ENCODE results near the gene SPDYC. TPM values are rescaled to one million over a fixed set of nuclear protein-coding genes. Genes with fewer than 3 reads are reported as not detected.

Gene SPDYC
- total RNA-seq, 2 experiments from 2014 or later, result not detected

DNA sequence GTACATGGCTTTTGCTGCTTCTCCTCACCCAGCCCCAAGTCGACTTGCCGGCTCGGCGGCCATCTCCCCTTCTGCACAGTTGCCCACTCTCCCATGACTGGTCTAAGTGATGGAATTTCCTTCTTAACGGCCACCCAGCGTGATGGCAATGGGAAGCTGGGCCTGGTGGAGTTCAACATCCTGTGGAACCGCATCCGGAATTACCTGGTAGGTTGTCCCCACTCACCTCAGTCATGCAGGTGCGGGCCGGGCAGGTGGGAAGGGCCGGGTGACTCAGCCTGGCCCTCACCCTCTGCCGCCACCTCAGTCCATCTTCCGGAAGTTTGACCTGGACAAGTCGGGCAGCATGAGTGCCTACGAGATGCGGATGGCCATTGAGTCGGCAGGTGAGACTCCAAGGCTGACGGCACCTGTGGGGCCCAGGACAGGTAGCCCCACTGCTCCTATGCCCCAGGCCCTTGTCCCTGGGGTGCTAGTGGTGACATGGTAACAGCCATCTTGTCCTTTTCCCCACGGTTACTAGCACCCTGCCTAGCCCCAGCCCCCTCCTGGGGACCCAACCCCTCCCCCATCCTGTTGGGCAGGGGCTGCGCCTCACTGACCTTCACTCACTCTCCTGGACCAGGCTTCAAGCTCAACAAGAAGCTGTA lies 39.8 kb downstream of the SPDYC start:
- Mint-ChIP-seq H3K27me3 (ENCODE audit: low read depth) (no peaks in the 10 kb centered on the region), H3K9me3 (ENCODE audit: insufficient read depth) (no peaks in the 10 kb centered on the region), H3K27ac (no peak overlapping the region), H3K4me1 (ENCODE audit: low read depth) (peaks cover 37% of the 10 kb centered on the region), H3K4me3 (no peak overlapping the region), H3K36me3 (ENCODE audit: low read depth) (peaks cover 33% of the 10 kb centered on the region)
- ChIA-PET POLR2A (interaction anchor here (0.9 kb wide), 1 partner anchor 53 kb away, joined by 3 read pairs; the partner anchor contains the start of gene POLA2), CTCF (no interaction called here)
- ATAC-seq, result no peak
- no peak for DNase-seq

DNA sequence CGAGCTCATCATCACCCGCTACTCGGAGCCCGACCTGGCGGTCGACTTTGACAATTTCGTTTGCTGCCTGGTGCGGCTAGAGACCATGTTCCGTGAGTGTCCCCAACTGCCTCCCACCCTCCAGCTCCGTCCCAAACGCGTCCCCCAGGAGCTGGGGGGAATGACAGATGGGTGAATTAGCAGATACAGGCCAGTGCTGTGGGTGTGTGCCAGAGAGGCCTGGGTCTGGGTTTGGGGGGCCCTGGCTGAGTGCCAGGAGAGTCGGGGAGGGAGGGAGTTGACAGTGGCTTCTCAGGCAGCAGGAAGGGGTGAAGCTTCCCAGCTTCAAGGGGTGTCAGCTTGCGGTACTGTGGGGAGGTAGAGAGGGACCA lies 40.3 kb downstream of the SPDYC start:
- peaks cover under 1% of the 10 kb centered on the region for H3K27me3 Mint-ChIP-seq (ENCODE audit: low read depth)
- DNase-seq (no peak), ATAC-seq (no peak)
- H3K4me1 Mint-ChIP-seq (ENCODE audit: low read depth), result peaks cover 38% of the 10 kb centered on the region
- no peak overlapping the region for H3K27ac Mint-ChIP-seq
- H3K4me3 Mint-ChIP-seq, result no peak overlapping the region
- H3K36me3 Mint-ChIP-seq (ENCODE audit: low read depth), result peaks cover 32% of the 10 kb centered on the region
- POLR2A ChIA-PET, result interaction anchor here (0.9 kb wide), 1 partner anchor 52 kb away, joined by 3 read pairs; the partner anchor contains the start of gene POLA2
- no peaks in the 10 kb centered on the region for H3K9me3 Mint-ChIP-seq (ENCODE audit: insufficient read depth)
- CTCF ChIA-PET, result interaction anchor here (0.7 kb wide), 1 partner anchor 13 kb away, joined by 3 read pairs; no protein-coding TSS in a partner anchor

DNA sequence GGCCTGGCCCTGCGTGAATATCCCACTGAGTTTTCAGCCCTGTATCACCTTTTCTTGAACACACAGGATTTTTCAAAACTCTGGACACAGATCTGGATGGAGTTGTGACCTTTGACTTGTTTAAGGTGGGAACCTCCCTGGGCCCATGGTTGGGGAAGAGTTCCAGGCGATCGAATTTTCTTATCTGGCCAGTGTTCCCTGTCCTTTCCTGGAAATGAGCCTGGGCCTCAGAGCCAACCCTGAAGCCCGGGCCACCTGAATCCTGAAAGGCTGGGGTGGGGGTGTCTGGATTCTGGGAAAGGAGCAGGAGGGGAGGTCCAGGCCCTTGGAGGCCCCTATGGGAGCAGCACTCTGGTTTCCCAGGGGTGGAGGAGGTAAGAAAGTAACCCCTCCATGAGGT lies 40.7 kb downstream of the SPDYC start:
- CTCF ChIA-PET, result interaction anchor here (0.7 kb wide), 1 partner anchor 12 kb away, joined by 3 read pairs; no protein-coding TSS in a partner anchor
- Mint-ChIP-seq H3K27ac (no peak overlapping the region), H3K9me3 (ENCODE audit: insufficient read depth) (no peaks in the 10 kb centered on the region), H3K36me3 (ENCODE audit: low read depth) (peaks cover 30% of the 10 kb centered on the region), H3K4me3 (no peak overlapping the region), H3K4me1 (ENCODE audit: low read depth) (peaks cover 42% of the 10 kb centered on the region), H3K27me3 (ENCODE audit: low read depth) (peaks cover 5% of the 10 kb centered on the region)
- ATAC-seq (no peak), DNase-seq (no peak)
- POLR2A ChIA-PET, result interaction anchor here (0.9 to 1.1 kb wide), 2 partner anchors 10 to 52 kb away, joined by 3 to 4 read pairs; partner anchors contain the start of gene POLA2

DNA sequence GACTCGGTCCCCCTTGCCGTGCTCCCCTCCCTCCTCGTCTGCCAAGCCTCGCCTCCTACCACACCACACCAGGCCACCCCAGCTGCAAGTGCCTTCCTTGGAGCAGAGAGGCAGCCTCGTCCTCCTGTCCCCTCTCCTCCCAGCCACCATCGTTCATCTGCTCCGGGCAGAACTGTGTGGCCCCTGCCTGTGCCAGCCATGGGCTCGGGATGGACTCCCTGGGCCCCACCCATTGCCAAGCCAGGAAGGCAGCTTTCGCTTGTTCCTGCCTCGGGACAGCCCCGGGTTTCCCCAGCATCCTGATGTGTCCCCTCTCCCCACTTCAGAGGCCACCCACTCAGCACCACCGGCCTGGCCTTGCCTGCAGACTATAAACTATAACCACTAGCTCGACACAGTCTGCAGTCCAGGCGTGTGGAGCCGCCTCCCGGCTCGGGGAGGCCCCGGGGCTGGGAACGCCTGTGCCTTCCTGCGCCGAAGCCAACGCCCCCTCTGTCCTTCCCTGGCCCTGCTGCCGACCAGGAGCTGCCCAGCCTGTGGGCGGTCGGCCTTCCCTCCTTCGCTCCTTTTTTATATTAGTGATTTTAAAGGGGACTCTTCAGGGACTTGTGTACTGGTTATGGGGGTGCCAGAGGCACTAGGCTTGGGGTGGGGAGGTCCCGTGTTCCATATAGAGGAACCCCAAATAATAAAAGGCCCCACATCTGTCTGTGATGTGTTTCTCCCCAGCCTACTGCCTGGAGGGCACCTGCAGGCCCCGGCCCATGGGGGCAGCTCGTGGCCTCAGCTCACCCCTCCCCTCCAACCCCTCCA lies 41.5 kb downstream of the SPDYC start:
- DNase-seq (no peak), ATAC-seq (no peak)
- H3K27ac Mint-ChIP-seq, result no peak overlapping the region
- POLR2A ChIA-PET, result interaction anchor here (0.6 to 2.1 kb wide), 4 partner anchors 11 to 75 kb away, joined by 3 to 10 read pairs (median 4); partner anchors contain the start of gene POLA2
- CTCF ChIA-PET, result interaction anchor here (1.1 kb wide), 1 partner anchor 14 kb away, joined by 4 read pairs; no protein-coding TSS in a partner anchor
- H3K9me3 Mint-ChIP-seq (ENCODE audit: insufficient read depth), result no peaks in the 10 kb centered on the region
- H3K4me3 Mint-ChIP-seq, result no peak overlapping the region
- H3K36me3 Mint-ChIP-seq (ENCODE audit: low read depth), result peaks cover 25% of the 10 kb centered on the region
- H3K4me1 Mint-ChIP-seq (ENCODE audit: low read depth), result peaks cover 42% of the 10 kb centered on the region
- peaks cover 5% of the 10 kb centered on the region for H3K27me3 Mint-ChIP-seq (ENCODE audit: low read depth)

DNA sequence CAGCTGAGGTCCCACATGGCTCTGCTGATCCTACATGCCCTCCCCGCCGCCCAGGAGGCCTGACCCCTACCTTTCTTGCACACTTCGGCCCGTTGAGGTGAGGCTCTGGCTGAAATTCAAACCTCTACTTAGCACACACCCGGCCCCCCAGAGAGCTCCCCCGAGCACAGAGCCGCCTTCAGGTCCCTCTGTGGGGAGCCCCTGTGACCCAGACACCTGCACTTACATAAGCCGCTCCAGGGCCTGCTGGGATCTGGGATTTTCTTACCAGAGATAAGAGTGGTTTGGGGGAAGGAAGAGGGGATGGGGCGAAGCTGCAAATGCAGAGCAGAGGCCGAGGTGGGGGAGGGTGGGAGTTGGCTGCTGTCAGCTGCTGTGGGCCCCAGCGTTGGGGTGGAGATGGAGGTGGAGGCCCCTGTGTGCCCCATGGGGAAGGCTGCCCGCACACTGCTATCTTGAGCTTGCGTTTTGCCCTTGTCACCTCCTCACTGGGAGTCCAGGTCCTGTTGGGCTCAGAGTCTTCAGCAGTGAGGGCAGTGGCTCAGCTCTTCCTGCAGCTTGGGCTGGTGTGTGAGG lies 42.3 kb downstream of the SPDYC start:
- Mint-ChIP-seq H3K4me3 (no peak overlapping the region), H3K4me1 (ENCODE audit: low read depth) (peaks cover 42% of the 10 kb centered on the region), H3K27ac (peak overlapping the region; percentile 71), H3K36me3 (ENCODE audit: low read depth) (peaks cover 20% of the 10 kb centered on the region), H3K27me3 (ENCODE audit: low read depth) (peaks cover 5% of the 10 kb centered on the region), H3K9me3 (ENCODE audit: insufficient read depth) (no peaks in the 10 kb centered on the region)
- no peak for DNase-seq
- POLR2A ChIA-PET, result interaction anchor here (1.2 to 2.1 kb wide), 2 partner anchors 50 to 76 kb away, joined by 3 to 10 read pairs; partner anchors contain the start of gene POLA2
- no peak for ATAC-seq
- CTCF ChIA-PET, result interaction anchor here (1.1 kb wide), 1 partner anchor 15 kb away, joined by 4 read pairs; no protein-coding TSS in a partner anchor

DNA sequence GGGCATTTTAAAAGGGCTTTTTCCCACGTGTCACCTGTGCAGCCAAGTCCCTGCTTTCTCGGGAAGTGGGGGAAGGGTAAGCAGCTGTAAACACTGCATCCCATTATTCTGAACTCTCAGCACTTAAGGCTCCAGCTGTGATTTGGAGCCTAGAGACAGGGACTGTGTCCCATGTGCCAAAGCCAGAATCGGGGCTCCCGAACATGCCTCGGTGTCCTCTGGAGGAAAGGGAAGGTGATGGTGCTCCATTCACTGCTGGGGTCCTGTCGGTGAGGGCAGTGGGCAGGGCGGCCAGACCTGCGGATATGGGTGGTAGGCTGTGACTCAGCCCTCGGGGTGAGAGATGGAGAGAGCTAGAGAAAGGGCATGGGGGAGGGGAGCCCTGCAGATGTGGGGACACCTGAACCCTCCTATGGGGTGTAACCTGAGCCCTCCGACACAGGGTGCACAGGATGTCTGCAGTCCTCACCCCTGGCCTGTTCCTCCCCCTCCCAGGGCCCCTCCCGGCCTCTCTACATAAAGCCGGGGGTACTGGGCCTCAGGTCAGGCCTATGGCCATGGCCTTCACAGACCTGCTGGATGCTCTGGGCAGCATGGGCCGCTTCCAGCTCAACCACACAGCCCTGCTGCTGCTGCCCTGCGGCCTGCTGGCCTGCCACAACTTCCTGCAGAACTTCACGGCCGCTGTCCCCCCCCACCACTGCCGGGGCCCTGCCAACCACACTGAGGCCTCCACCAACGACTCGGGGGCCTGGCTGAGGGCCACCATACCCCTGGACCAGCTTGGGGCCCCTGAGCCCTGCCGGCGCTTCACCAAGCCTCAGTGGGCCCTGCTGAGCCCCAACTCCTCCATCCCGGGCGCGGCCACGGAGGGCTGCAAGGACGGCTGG lies 43.5 kb downstream of the SPDYC start:
- H3K4me1 Mint-ChIP-seq (ENCODE audit: low read depth), result peaks cover 40% of the 10 kb centered on the region
- peaks cover 20% of the 10 kb centered on the region for H3K36me3 Mint-ChIP-seq (ENCODE audit: low read depth)
- CTCF ChIA-PET, result interaction anchor here (1.2 to 1.4 kb wide), 2 partner anchors 8 to 12 kb away, joined by 3 to 7 read pairs; no protein-coding TSS in a partner anchor
- H3K27me3 Mint-ChIP-seq (ENCODE audit: low read depth), result peaks cover 5% of the 10 kb centered on the region
- H3K27ac Mint-ChIP-seq, result peak overlapping the region; percentile 67
- H3K9me3 Mint-ChIP-seq (ENCODE audit: insufficient read depth), result no peaks in the 10 kb centered on the region
- peak; percentile 49 for ATAC-seq
- POLR2A ChIA-PET, result interaction anchor here (0.6 to 2.1 kb wide), 3 partner anchors 49 to 292 kb away, joined by 3 to 10 read pairs (median 3); partner anchors contain the start of gene POLA2
- DNase-seq, result peak; percentile 57
- H3K4me3 Mint-ChIP-seq, result no peak overlapping the region

DNA sequence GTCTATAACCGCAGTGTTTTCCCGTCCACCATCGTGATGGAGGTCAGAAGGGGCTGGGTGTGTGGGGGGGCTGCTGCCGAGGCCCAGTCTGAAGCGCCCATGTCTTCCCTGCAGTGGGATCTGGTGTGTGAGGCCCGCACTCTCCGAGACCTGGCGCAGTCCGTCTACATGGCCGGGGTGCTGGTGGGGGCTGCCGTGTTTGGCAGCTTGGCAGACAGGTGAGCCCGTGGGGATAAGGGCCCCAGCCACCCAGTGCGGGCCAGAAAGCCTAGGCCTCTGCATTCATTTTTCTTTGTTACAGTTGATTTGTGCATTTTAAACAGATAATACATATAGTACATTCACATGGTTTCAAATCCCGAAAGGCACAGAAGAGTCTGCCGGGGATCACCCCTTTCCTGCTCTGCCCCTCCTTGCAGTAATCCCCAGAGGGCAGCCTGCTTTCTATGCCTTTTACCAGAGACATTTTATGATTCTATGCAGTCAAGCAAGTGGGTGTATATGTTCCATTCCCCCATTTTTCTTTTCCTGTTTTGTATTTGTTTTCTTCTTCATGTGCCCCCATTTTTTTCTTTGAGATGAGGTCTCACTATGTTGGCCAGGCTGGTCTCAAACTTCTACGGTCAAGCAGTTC lies 44.3 kb downstream of the SPDYC start:
- Mint-ChIP-seq H3K9me3 (ENCODE audit: insufficient read depth) (no peaks in the 10 kb centered on the region), H3K27ac (peak overlapping the region; percentile 8), H3K36me3 (ENCODE audit: low read depth) (peaks cover 16% of the 10 kb centered on the region), H3K27me3 (ENCODE audit: low read depth) (peaks cover 5% of the 10 kb centered on the region), H3K4me3 (no peak overlapping the region), H3K4me1 (ENCODE audit: low read depth) (peaks cover 35% of the 10 kb centered on the region)
- DNase-seq (no peak), ATAC-seq (no peak)
- CTCF ChIA-PET, result interaction anchor here (1.2 to 1.4 kb wide), 3 partner anchors 9 to 115 kb away, joined by 3 to 7 read pairs (median 4); no protein-coding TSS in a partner anchor
- POLR2A ChIA-PET, result interaction anchor here (0.8 to 1.1 kb wide), 2 partner anchors 9 to 48 kb away, joined by 3 to 4 read pairs; partner anchors contain the start of gene POLA2

DNA sequence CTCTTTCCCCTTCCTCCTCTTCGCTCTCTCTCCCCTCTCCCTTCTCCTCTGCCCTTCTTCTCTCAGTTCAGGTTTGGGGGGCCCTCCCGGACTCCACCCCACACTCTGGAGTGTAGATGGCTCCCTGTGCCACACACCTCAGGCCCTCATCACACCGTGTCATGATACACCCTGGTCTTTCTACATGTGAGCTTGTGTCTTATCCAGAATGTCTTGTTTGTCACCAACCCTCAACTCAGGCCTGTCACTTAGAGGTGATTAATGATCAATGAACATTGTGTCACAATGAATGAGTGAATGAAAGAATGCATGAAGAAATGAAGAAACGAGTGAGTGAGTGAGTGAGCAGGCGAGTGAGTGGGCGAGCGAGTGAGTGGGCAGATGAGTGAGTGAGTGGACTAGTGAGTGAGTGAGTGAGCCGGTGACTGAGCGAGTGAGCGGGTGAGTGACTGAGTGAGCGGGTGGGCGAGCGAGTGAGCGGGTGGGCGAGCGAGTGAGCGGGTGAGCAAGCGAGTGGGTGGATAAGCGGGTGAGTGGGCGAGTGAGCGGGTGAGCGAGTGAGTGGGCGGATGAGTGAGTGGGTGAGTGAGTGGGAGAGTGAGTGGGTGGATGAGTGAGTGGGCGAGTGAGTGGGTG lies 45.5 kb downstream of the SPDYC start:
- Mint-ChIP-seq H3K4me3 (no peak overlapping the region), H3K36me3 (ENCODE audit: low read depth) (peaks cover 6% of the 10 kb centered on the region), H3K9me3 (ENCODE audit: insufficient read depth) (no peaks in the 10 kb centered on the region), H3K27me3 (ENCODE audit: low read depth) (peaks cover 5% of the 10 kb centered on the region), H3K4me1 (ENCODE audit: low read depth) (peaks cover 40% of the 10 kb centered on the region), H3K27ac (peak overlapping the region; percentile 28)
- ChIA-PET POLR2A (interaction anchor here (0.8 to 1.1 kb wide), 2 partner anchors 8 to 47 kb away, joined by 3 to 4 read pairs; partner anchors contain the start of gene POLA2), CTCF (interaction anchor here (1.1 to 1.3 kb wide), 2 partner anchors 9 to 114 kb away, joined by 3 to 4 read pairs; no protein-coding TSS in a partner anchor)
- no peak for ATAC-seq
- peak; percentile 21 for DNase-seq

DNA sequence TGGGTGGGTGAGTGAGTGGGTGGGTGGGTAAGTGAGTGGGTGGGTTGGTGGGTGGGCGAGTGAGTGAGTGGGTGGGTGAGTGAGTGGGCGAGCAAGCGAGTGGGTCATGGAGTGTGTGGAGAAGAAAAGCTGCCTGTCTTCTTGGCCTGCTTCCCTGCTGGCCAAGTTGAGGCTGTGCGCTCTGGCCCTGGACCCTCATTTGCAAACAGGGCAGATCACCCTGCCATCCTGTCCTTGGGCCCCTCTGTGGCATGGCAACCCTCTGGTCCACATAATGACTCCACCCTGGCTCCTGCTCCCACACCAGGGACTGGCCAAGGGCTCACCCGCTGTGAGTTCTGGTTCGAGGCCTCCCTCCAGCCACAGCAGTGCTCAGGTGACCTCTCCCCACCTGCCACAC lies 46.8 kb downstream of the SPDYC start:
- H3K27me3 Mint-ChIP-seq (ENCODE audit: low read depth), result peaks cover 5% of the 10 kb centered on the region
- H3K4me3 Mint-ChIP-seq, result no peak overlapping the region
- no peak for ATAC-seq
- peaks cover 3% of the 10 kb centered on the region for H3K36me3 Mint-ChIP-seq (ENCODE audit: low read depth)
- CTCF ChIA-PET, result no interaction called here
- peaks cover 42% of the 10 kb centered on the region for H3K4me1 Mint-ChIP-seq (ENCODE audit: low read depth)
- no peak overlapping the region for H3K27ac Mint-ChIP-seq
- no peaks in the 10 kb centered on the region for H3K9me3 Mint-ChIP-seq (ENCODE audit: insufficient read depth)
- POLR2A ChIA-PET, result no interaction called here
- DNase-seq, result peak; percentile 17

Data from activated CD8-positive, alpha-beta T cell treated with anti-CD3 and anti-CD28 coated beads, Interleukin-2, amount 10 ng/mL, durations not matched to agents 7 days and 5 days (primary cell).